ENCODE results near the gene ARSH. TPM values are rescaled to one million over a fixed set of nuclear protein-coding genes. Genes with fewer than 3 reads are reported as not detected.

Gene ARSH
- total and polyA plus RNA-seq, 10 of the 15 experiments (the other 5 are each of a cell fraction or from before 2014, with no cell fraction given), result 0.12 TPM; not detected in 9

DNA sequence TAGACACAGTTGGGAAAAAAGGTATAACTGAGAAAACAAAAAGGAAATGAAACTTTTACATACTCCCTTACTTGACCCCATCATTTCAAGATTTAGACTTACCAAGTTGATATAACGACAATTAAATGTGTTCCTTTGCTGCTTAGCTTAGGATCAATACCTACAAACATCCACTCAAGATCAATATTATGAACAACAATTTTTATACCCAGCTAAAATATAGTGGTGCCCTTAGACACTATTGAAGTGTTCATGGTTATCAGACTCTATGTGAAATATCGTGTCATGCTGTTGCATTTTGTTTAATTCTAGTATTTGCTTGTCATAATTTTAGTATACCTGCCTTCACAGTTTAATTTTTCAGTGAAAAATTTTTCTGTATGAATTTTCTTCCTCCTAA is 4.2 kb downstream of the ARSH start (continued):
- TF ChIP-seq MEF2B (IDR thresholded peaks at IDR 0.05; ENCODE audit: partially characterized antibody, poor library complexity, severe bottlenecking), result no peak

DNA sequence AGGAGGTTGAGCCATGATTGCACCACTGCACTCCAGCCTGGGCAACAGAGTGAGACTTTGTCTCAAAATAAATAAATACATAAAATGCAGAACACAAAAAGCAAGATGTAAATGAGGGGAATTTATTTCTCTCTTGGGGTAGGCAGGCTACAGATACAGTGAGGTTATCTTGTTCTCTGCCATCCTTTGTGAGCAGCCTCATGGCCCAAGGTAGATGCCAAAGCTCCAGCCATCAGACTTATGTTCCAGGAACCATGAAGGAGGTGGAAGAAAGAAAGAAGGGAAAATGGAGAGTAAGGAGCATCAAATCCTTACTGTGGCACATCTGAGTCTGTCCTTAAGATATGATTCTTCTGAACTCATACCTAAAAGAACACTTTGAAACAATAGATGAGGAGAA is 11.1 kb downstream of the ARSH start:
- no peaks in the 10 kb centered on the region for H3K27me3 ChIP-seq (replicated peaks in 1 of 2; ENCODE audit: control insufficient read depth in 2 of 2, insufficient read depth in 2 of 2, low read length in 1 of 2)
- no peaks in the 10 kb centered on the region for H3K36me3 ChIP-seq (ENCODE audit: control insufficient read depth in 2 of 2, insufficient read depth in 2 of 2, low read length in 1 of 2)
- no TSS peak for BruUV-seq (replicated peaks)
- no peak overlapping the region for H3K4me2 ChIP-seq (ENCODE audit: control insufficient read depth, insufficient read depth)
- H3K79me2 ChIP-seq (ENCODE audit: control insufficient read depth, insufficient read depth, low read length), result no peaks in the 10 kb centered on the region
- H3K4me1 ChIP-seq (ENCODE audit: control insufficient read depth, insufficient read depth, low read length), result no peaks in the 10 kb centered on the region
- ATAC-seq (no peak), FAIRE-seq (no peak), DNase-seq (ENCODE audit: low read depth, low spot score) (no peak)
- no peaks in the 10 kb centered on the region for H4K20me1 ChIP-seq (ENCODE audit: control insufficient read depth, insufficient read depth)
- no peak overlapping the region for H3K27ac ChIP-seq (ENCODE audit: control insufficient read depth, insufficient read depth)
- TF ChIP-seq RELA (IDR thresholded peaks at IDR 0.05; ENCODE audit: borderline replicate concordance, partially characterized antibody), result no peak
- TF ChIP-seq, protein P1, sequence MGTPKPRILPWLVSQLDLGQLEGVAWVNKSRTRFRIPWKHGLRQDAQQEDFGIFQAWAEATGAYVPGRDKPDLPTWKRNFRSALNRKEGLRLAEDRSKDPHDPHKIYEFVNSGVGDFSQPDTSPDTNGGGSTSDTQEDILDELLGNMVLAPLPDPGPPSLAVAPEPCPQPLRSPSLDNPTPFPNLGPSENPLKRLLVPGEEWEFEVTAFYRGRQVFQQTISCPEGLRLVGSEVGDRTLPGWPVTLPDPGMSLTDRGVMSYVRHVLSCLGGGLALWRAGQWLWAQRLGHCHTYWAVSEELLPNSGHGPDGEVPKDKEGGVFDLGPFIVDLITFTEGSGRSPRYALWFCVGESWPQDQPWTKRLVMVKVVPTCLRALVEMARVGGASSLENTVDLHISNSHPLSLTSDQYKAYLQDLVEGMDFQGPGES (IDR thresholded peaks at IDR 0.05), result no peak
- TF ChIP-seq MEF2B (IDR thresholded peaks at IDR 0.05; ENCODE audit: partially characterized antibody, poor library complexity, severe bottlenecking), result no peak
- TF ChIP-seq KAT2A (conservative IDR thresholded peaks at IDR 0.05; ENCODE audit: control insufficient read depth, low read depth, low read length), result no peak
- TF ChIP-seq, protein P2, sequence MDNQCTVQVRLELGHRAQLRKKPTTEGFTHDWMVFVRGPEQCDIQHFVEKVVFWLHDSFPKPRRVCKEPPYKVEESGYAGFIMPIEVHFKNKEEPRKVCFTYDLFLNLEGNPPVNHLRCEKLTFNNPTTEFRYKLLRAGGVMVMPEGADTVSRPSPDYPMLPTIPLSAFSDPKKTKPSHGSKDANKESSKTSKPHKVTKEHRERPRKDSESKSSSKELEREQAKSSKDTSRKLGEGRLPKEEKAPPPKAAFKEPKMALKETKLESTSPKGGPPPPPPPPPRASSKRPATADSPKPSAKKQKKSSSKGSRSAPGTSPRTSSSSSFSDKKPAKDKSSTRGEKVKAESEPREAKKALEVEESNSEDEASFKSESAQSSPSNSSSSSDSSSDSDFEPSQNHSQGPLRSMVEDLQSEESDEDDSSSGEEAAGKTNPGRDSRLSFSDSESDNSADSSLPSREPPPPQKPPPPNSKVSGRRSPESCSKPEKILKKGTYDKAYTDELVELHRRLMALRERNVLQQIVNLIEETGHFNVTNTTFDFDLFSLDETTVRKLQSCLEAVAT (IDR thresholded peaks at IDR 0.05), result no peak
- TF ChIP-seq RAD21 (IDR thresholded peaks at IDR 0.05; ENCODE audit: insufficient read depth, low read depth, low read length), result no peak
- no peak for TF ChIP-seq GABPA (IDR thresholded peaks at IDR 0.05; ENCODE audit: low read depth)
- TF ChIP-seq CBX3 (IDR thresholded peaks at IDR 0.05; ENCODE audit: borderline replicate concordance, low read depth), result no peak
- TF ChIP-seq TARDBP (IDR thresholded peaks at IDR 0.05; ENCODE audit: borderline replicate concordance), result no peak
- TF ChIP-seq POU2F2 (IDR thresholded peaks at IDR 0.05; ENCODE audit: borderline replicate concordance, low read depth, low read length), result no peak
- TF ChIP-seq HDAC6 (IDR thresholded peaks at IDR 0.05; ENCODE audit: unreplicated experiment), result no peak
- TF ChIP-seq CHD2 (IDR thresholded peaks at IDR 0.05; ENCODE audit: borderline replicate concordance, low read depth, low read length), result no peak
- TF ChIP-seq SMAD5 (IDR thresholded peaks at IDR 0.05; ENCODE audit: low read depth), result no peak
- TF ChIP-seq FOXK2 (IDR thresholded peaks at IDR 0.05), result no peak
- TF ChIP-seq, protein P3, sequence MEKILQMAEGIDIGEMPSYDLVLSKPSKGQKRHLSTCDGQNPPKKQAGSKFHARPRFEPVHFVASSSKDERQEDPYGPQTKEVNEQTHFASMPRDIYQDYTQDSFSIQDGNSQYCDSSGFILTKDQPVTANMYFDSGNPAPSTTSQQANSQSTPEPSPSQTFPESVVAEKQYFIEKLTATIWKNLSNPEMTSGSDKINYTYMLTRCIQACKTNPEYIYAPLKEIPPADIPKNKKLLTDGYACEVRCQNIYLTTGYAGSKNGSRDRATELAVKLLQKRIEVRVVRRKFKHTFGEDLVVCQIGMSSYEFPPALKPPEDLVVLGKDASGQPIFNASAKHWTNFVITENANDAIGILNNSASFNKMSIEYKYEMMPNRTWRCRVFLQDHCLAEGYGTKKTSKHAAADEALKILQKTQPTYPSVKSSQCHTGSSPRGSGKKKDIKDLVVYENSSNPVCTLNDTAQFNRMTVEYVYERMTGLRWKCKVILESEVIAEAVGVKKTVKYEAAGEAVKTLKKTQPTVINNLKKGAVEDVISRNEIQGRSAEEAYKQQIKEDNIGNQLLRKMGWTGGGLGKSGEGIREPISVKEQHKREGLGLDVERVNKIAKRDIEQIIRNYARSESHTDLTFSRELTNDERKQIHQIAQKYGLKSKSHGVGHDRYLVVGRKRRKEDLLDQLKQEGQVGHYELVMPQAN (conservative IDR thresholded peaks at IDR 0.05), result no peak
- TF ChIP-seq, protein P4, sequence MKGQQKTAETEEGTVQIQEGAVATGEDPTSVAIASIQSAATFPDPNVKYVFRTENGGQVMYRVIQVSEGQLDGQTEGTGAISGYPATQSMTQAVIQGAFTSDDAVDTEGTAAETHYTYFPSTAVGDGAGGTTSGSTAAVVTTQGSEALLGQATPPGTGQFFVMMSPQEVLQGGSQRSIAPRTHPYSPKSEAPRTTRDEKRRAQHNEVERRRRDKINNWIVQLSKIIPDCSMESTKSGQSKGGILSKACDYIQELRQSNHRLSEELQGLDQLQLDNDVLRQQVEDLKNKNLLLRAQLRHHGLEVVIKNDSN (IDR thresholded peaks at IDR 0.05; ENCODE audit: borderline replicate concordance, extremely low read length, insufficient read depth, low read depth, low read length), result no peak
- no peak for TF ChIP-seq SREBF1 (IDR thresholded peaks at IDR 0.05; ENCODE audit: low read length)
- POLR2A ChIA-PET, result no interaction called here
- no peak overlapping the region for H3K4me3 ChIP-seq
- in situ Hi-C loops (cut with MboI), result no loop called here
- CTCF ChIA-PET, result no interaction called here
- H2AFZ ChIP-seq (ENCODE audit: control insufficient read depth, low read depth, low read length), result no peak overlapping the region
- H3K9me3 ChIP-seq (replicated peaks; ENCODE audit: control insufficient read depth, insufficient read depth, low read length), result no peaks in the 10 kb centered on the region; the same call in 2 of the 3 replicates
- SMC1A ChIA-PET (ENCODE audit: uncharacterized antibody, unreplicated experiment), result interaction anchor here (0.6 kb wide), 1 partner anchor 21 kb away, joined by 3 read pairs; no protein-coding TSS in a partner anchor
- H3K9ac ChIP-seq (ENCODE audit: control insufficient read depth, insufficient read depth, low read length), result no peak overlapping the region
- RAD21 ChIA-PET (ENCODE audit: unreplicated experiment), result no interaction called here
- intact Hi-C loops (cut with micrococcal nuclease; ENCODE audit: unreplicated experiment), result no loop called here
